HG03097 (cell line): ENCODE results near the gene ANXA11.

Source experiments
- ATAC-seq: cut with Tn5 transposase; IDR thresholded peaks from one replicate; pipeline ENCODE4 v1.9.1; 2021; ENCODE audit not compliant: unreplicated experiment, low FRiP score

Gene ANXA11

GRCh38 chr10:80191589-80192270 is 13.6 kb downstream of the ANXA11 start:
- no peak for ATAC-seq

DNA sequence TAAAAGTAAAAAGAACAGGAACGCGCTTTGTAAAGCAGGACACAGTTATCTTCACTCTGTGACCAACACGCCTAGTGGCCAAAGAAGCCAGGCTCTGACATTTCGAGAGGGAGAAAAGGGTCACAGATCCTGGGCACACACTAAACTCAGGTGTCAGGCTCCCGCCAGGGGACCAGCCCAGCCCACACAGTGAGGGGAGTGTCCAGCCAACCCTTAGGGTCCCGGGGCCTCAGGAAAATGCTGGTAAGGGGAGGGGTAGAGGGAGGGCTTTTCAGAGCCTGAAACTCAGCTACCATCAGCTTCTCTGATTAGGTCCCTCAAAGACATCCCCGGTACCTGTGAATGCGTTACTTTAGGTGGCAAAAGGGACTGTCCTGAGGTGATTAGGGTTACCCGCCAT is 16.6 kb downstream of the ANXA11 start:
- no peak for ATAC-seq

DNA sequence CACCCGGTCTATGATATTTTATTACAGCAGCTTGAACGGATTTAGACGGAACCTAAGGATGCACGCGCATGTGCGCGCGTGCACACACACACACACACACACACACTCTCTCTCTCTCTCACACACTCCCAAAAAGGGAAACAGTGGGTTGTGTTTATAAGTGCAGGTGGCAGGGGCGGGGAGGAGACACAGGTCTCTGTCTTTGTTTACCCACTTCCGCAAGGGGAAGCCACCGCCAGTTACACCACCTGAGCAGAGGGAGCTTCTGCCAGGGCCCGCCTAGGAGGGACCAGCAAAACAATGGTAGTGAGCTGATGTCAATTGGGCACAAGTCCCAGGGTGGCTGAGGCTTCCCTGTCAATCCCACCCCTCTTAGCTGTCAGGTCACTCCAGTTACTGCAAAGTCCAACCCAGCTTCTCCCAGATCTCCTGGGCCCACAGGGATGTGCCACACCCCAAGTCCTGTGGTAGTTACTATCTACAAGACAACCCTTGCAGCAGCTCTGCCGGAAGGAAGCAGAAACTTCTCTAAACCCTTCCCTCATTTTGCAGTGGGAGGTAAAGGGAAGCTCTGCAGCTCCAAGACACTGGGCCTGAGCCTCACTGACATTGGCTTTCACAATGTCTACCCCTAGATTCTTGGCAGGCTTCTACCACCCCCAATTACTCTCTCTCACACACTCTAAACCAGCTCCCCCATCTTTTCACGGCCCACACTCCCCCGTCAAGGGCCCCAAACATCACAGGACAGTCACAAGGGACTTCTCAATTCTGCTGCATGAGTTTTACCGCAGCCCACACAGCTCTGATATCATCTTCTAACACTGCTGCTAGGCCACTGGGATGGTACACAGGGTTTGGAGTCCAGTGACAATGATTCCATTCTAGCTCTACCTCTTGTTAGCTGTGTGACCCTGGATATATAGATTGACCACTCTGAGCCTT is 17.6 kb downstream of the ANXA11 start:
- ATAC-seq, result peak; percentile 76

GRCh38 chr10:80187060-80187459 is 18.3 kb downstream of the ANXA11 start:
- ATAC-seq, result no peak

DNA sequence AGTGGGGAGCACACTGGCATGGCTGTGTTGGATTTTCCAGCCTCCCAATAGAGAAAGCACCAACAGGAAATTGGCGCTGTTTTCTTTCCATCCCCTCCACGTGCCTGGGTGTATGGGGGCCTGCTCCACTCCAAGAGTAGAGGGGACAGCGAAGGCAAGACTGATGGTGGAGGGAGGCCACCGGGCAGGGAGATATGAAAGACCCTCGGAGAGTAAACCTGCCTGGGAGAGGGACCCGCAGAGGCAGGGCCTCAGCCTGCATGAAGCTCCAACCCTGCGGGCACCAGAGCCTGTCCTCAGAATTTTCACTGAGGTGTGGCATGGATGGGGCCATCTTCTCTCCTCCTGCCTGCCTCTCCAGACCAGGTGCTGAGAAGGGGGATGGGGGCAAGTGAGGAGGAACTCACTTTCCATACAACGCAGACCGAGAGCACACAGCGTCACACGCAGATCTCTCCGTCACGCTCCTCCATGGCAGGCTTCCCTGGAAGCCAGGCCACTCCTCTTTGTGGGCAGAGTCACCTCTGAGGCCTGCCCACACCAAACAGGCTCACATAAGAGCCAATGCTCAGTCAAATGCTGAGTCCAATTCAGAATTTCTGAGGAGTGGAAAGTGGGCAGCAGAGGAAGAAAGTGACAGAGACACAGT is 18.8 kb downstream of the ANXA11 start:
- ATAC-seq, result no peak

GRCh38 chr10:80185578-80186299 is 19.6 kb downstream of the ANXA11 start:
- no peak for ATAC-seq

GRCh38 chr10:80184291-80184690 is 21.0 kb downstream of the ANXA11 start:
- no peak for ATAC-seq

DNA sequence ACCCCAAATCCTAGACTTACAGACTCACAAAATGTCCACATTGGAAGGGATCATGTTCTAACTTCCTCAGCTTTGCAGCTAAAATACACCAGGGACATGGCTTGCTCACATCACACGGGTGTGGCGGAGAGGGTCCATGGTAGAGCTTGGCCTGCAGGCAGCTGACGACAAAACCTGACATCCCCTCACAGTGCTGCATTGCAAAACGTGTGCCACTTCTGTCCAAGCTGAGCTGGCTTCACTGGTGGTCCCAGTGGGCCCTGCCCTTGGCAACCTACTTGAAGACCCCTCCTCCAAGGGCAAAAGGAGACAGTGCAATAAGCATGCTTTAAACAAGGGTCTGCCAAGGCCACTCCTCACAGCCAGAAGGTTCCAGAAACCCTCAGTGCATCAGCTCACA is 21.9 kb downstream of the ANXA11 start:
- ATAC-seq, result no peak

- ATAC-seq, result no peak
Observed at GRCh38 chr10:80182986-80183385, 22.4 kb downstream of the ANXA11 start.

- ATAC-seq, result no peak
Observed at GRCh38 chr10:80177781-80178636, 27.3 kb downstream of the ANXA11 start.

- no peak for ATAC-seq
Observed at GRCh38 chr10:80176526-80176925, 28.8 kb downstream of the ANXA11 start.

GRCh38 chr10:80174641-80175395 is 30.5 kb downstream of the ANXA11 start:
- ATAC-seq, result no peak

DNA sequence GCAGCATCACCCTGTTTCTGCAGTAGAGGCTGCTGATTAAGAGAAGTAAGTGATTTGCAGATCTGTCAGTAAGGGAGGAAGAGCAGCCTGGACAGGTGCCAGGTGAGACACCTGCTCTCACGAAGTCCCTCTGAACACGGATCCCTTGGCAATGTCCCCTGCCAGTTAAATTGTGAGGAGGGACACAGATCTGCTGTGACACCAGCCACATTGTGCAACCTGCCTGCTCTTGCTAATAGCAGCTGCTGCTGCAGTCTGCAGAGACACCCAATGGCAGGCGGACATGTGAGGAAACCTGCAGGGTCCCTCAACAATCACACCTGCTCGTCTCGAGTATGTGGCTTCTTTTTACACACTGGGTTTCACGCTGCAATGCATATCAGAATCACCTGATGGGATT is 31.9 kb downstream of the ANXA11 start:
- ATAC-seq, result no peak

DNA sequence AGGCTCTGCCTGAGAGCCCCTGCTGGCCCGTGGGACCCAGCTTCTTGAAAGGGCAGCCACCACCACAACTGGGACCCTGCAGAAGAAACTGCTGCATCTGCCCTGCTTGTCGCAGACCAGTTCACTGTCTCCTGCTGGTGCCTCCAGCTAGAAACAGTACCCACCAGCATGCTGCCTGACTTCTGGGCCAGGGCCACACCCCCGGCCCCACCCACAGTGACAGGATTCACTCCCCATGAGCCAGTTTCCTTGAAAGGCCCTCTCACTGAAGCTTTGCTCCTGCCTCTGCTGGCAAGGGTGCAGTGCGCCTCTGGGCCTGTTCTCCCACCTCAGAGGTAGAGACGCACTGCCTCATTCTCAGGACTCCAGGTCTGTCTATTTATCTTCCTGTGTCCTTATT is 32.4 kb downstream of the ANXA11 start:
- ATAC-seq, result no peak

DNA sequence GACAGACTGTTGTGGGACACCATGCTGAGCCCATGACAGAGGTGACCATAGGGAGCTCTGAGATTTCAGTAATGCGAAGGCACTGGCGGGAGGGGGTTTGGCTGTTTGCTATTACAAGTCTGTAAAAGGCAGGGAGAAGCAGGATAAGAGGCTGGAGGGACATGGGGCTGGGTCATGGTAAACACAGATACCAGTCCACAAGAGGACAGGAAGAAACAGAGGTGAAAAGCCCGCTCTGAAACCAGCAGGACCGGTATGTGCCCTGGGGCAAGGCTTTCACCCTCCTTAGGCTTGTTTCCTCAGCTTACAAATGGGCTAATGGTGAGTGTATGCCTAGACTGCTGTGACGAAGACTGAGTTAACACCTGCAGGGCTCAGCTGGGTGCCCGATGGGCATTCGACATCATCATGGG is 34.1 kb downstream of the ANXA11 start:
- ATAC-seq, result no peak

DNA sequence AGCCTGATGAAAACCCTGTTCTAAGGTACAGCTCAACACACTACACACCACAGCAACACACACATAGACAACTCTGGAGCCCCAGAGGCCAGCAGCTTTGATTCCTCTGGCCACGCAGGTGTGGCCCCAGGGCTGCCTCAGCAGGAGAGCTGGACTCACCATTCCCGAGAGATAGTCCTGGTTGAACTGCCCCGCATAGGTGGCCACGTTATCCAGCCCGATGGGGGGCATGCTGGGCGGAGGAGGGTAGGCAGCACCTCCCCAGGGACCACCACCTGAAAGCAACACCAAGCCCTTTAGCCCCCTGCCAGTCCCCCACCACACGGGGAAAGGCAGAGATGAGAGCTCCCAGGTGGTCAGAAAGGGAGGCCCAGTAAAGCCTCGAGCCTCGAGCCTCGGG is 34.7 kb downstream of the ANXA11 start:
- ATAC-seq, result no peak

DNA sequence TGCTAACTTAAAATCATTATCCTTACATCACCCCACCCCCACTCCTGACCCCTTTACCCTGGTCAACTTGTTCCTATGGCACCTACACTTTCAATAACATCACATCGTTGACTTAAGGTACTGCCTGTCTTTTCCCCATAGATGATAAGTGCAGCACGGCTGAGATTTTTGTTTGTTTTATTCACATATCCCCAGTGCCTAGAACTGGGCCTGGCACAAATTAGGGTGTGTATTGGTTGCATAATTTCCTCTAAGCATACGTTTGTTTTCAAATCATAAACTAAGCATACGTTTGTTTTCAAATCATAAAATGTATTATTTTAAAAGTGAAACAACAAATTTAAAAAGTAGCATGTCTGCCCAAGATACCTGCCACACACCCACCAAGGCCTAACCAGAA is 35.3 kb downstream of the ANXA11 start:
- ATAC-seq, result no peak

DNA sequence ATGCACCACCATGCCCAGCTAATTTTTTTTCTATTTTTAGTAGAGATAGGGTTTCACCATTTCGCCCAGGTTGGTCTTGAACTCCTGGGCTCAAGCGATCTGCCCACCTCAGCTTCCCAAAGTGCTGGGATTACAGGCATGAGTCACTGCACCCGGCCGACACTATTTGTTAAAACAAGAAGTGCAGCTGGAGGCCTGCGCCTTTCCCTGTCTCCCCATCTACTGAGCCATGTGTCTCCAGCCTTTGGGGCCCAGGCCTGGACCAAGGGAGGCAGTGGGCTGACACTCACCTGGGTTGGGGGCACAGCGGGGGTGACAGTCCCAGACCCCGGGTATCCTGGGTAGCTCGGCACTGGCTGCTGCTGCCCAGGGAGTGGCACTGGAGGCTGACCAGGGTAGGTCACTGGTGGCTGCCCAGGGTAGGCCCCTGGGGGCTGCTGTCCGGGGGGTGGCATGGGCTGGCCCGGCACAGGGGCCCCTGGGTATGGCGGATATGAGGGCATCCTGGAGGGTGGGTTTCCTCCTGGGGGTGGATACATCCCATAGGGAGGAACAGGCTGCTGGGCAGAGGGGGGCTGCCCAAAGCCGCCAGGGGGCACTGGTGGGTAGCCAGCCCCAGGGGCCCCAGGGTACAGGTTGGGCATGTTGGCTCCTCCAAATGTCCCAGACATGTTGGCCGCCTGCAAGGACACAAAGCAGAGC is 36.5 kb downstream of the ANXA11 start:
- ATAC-seq, result no peak

DNA sequence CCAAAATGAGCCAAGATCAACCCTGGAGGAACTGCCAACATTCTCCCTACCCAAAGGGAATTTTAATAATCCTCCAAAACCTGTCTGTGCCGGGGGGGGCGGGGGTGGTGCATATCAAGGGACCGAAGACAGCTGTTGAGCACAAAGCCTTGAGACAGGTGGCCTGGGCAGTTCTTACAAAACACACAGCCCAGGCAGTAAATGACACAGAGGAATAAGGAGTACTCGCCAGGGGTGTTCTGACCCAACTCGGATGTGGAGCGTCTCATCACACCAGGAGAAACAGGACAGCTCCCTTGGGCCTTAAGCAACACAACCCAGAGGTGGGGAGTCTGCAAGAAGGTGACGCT is 37.2 kb downstream of the ANXA11 start:
- no peak for ATAC-seq
